HG03159 (cell line): ENCODE data around the gene ATP5ME.

Source experiments
- ATAC-seq: cut with Tn5 transposase; IDR thresholded peaks from one replicate; pipeline ENCODE4 v1.9.1; 2021; ENCODE audit warnings: mild to moderate bottlenecking, moderate library complexity; ENCODE audit not compliant: unreplicated experiment

Gene ATP5ME

DNA sequence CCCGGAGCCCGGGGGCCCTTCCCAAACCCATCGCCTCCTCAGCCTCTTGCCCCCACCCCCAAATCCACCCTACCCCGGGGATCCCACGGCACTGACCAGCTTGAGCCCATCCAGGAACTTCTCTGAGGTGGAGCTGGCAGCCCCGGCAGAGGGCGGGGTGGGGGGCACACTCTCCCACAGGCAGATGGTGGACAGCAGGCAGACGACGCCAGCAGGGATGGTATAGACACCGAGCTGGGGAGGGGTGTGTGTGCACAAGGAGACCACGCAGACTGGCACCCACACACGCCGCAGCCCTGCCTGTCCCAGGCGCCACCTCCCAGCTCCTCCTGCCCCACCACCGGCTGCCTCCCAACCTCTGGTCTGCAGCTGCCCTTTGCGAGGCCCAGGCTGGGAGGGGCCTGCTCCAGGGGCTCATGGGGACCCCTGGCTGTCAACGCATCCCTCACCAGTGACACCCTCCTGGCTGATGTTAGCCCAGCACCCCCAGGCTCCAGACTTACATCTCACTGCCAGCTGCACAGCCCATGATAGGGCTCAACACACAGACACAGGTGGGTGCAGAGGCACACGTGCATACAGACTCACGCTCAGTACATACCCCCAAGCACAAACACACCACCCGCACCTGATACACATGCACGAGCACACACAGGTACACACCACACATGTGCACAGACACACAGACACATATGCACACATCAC, 10.7 kb upstream of the ATP5ME start:
- ATAC-seq = no peak

- no peak for ATAC-seq
Measured at GRCh38 chr4:683982-684622, 10.0 kb upstream of the ATP5ME start.

DNA sequence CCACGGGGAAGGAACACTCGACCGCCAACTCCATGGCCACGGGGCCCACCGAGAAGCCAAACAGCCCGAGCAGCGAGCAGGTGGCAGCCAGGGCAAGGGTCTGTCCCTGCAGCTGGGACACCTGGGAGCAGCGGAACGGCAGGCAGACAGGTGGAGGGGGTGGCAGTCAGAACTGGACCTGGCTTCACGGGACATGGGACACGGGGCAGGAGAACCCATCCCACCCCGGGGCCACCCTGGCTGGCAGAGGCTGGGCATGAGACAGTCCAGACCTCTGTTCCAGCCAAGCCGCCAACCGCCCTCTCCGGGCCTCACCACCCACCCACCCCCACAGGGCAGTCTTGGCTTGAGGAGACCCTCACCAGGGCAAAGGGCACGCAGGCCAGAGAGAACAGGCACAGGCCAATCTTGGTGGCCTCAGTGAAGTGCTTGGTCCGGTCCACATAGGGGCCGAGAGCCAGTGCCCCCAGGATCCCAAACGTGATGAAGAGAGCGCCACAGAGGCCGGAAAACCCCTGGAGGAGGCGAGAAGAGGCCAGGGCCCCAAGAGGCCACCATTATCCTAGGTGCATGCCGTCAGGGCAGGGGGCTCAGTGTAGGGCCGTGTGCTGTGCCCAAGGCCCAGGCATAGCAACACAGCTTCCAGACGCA, 9.3 kb upstream of the ATP5ME start:
- no peak for ATAC-seq

GRCh38 chr4:682490-683172, 8.6 kb upstream of the ATP5ME start:
- ATAC-seq = no peak

GRCh38 chr4:681736-682451, 7.8 kb upstream of the ATP5ME start:
- ATAC-seq = no peak

GRCh38 chr4:680928-681645, 7.0 kb upstream of the ATP5ME start:
- no peak for ATAC-seq

DNA sequence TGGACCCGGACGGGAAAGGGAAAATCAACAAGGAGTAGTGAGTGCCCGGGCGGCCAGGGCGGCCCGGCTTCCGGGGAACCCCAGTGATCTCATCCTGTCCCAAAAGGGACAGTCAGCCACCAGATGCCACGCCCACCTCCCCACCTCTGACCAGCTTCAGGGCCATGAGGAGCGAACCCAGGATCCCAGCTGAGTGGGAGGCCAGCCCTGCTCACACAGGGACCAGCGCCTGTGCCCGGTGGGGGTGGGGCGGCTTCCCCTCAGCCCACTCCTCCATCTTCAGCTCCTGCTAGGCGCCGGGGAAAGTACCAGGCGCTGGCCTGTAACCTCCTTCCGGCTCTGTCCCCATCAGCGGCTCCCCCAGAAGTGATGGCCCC, 6.5 kb upstream of the ATP5ME start:
- no peak for ATAC-seq

GRCh38 chr4:680091-680490, 6.0 kb upstream of the ATP5ME start:
- ATAC-seq = no peak

DNA sequence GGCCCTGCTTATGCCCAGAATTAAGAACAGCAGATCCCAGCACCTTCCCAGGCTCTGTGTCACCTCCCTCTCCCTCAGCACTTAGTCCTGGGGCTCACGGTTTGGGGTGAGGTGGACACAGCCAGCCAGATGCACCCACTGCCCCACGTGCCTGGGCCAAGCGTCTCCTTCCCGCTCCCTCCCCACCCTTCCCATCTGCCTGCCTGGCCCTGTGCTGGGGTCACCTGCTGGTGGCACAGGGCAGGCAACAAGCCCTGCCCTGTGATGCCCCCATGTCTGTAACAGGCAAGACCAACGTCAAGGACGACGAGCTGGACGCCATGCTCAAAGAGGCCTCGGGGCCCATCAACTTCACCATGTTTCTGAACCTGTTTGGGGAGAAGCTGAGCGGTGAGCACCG, 5.6 kb upstream of the ATP5ME start:
- no peak for ATAC-seq

GRCh38 chr4:679104-679481, 5.0 kb upstream of the ATP5ME start:
- no peak for ATAC-seq

- ATAC-seq = no peak
Measured at GRCh38 chr4:678331-679103, 4.4 kb upstream of the ATP5ME start.

DNA sequence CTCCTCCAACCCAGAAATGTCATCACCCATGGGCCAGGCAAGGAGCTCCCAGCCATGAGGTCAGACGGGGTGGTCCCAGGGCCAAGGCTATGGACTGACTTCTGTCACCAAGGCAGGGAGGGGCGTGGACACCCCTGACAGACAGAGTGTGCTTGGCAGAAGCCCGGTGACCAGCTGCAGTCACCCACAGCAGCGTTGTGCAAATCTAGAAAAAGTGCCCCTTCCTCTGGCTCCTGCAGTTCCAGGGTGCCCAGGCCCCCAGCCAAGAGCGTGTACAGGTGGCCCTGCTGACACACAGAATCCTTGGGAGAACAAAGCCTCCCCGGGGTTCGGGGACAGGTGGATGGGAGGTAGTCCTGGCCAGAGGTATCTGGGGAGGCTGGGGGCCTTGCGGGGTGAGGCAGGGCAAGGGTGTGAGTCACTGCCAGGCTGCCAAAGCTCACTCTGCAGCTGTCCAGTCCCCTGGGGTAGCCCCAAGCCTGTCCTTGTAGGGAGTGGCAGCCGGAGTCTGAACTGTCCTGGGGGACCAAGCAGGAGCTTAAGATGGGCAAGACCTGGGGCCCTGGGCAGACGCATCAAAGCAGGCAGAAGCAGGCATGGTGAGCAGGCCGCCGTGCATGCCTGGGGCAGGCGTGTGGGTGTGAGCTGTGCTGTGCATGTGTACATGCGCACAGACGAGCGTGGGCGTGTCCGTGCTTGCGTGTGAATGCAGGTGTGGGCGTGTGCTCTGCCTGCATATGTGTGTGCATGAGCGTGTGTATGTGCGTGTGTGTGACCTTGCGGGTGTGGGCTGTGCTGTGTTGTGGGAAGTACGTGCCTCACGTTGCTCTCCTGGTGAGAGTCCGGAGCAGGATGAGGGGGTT, 3.6 kb upstream of the ATP5ME start:
- no peak for ATAC-seq

DNA sequence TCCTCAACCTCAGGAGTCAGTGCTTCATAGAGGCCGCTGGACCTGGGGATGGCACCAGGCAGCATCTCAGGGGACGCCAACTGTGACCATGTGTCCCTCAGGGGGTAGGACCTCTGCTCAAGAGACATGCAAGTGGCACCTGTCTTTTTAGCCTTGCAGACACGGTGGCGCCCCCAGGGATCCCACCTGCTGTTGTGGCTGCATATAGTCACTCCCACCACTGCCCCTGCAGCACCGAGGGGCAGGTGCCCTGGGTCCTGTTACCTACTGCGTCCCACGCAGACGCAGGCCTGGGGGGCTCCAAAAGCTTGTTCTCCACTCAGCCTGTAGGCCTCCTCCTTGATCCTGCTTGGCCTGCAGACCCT, 2.8 kb upstream of the ATP5ME start:
- ATAC-seq = no peak

DNA sequence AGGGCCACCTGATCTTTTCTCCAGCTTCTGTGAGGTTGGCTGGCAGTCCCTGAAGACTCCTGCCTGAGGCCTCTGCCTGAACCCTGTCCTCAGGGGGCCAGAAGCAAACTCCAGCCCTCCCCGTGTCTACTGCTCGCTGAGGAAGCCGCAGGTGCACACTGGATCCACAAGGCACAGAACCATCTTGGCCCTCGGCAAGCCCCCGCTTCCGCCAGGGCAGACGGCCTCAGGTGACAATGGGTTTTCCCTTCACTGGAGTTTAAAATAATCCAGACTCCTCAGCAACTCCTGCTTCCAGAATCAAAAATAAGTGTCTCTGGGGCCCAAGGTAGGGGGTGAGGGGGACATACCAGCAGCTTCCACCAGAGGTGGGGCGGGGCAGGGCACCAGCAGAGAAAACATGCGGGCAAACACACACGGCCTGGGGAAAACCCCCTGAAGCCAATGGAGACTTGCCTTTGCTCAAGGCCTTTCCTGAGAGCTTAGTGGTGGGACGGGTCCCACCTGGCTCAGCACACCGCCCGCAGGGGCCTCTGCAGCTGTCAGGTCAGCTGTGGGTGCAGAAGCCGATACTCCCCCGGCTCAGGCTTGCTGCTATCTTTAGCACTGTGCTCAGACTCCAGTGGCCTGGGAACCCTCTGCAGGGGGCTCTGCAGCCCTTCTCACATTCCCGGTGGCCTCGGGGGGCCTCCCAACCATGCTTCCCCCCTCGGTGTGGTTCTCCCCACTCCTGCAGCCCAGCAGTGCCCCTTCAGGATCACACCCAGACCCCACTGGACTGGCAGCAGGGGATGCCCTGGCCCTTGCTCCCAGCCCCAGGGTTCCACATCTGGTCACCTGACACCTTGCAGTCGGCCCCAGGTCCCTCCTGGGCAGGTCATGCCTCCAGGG, 2.1 kb upstream of the ATP5ME start:
- ATAC-seq = peak; percentile 28

DNA sequence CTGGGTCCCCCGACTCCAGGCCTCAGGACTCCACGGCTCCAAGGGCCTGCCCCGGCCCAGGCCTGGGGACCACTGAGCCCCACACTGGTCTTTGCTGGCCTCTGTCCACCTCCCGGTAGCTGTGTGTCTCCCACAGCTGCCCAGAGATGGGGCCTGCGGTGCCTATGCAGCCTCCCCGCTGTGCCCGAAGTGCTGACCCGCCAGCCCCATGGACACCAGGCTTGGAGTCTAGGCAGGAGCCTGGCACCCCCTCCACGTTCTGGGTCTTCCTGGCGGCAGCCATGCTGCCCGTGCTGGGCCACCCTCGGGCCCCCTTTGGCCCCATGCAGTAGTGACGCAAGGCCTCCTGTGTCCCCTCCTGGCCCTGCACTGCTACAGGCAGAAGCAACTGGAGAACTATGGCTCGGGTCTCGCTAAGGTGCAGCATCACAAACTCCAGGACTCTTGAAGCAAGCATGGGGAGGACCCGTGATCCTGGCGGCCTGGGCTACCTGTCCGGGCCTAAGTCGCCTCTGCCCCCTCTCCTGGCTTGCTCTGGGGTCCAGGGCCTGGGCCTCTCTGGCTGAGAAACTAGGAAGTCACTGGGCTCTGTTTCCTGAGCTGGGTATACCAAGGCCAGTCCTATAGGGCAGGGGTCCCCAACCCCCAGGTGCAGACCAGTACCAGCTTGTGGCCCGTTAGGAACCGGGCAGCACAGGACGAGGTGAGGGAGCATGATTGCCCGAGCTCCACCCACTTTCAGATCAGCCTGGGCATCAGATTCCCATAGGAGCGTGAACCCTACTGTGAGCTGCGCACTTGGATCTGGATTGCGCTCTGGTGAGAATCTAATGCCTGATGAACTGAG, 1.2 kb upstream of the ATP5ME start:
- peak; percentile 2 for ATAC-seq

DNA sequence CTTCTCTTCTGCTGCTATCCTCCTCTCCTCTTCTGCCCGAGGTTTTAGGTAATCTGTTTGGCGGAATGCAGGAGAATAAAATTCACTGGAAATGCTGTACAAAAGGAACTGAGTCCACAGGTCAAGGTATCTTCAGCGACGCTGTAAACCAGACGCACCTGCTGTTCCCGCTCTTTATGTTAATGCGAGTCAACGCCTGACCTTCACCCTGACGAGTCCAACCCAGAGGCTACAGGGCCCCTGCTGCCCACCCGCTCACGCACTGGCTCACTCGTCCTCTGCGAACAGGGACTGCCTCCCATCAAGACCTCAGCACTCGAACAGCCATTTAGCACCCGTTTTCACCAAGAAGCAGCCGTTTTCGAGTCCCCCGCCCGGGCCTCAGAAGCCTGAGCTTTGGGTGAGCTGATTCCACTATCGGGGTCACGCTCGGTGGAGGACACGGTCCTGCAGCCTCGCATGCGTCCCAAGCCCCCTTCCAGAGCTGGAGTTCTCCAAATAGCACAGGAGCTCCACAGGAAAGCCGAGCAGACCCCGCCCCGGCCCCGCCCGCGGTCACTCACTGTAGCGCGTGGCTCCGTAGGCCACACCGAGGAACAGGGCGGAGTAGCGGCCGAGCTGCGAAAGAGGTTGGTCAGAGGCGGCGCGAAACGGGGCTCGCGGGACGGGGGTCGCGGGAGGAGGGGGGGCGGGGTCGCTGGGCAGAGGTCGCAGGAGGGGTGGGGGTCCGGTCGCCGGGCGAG, 556 bp downstream of the ATP5ME start:
- ATAC-seq = no peak
